ENCODE data around the gene SLC18B1. TPM values are rescaled to one million over a fixed set of nuclear protein-coding genes. Genes with fewer than 3 reads are reported as not detected.

SLC18B1 gene
- total RNA-seq (2022; extraction: Qiagen RNA extraction) = 4.1 to 5.8 TPM (median 4.6 TPM) in 5 replicates

DNA sequence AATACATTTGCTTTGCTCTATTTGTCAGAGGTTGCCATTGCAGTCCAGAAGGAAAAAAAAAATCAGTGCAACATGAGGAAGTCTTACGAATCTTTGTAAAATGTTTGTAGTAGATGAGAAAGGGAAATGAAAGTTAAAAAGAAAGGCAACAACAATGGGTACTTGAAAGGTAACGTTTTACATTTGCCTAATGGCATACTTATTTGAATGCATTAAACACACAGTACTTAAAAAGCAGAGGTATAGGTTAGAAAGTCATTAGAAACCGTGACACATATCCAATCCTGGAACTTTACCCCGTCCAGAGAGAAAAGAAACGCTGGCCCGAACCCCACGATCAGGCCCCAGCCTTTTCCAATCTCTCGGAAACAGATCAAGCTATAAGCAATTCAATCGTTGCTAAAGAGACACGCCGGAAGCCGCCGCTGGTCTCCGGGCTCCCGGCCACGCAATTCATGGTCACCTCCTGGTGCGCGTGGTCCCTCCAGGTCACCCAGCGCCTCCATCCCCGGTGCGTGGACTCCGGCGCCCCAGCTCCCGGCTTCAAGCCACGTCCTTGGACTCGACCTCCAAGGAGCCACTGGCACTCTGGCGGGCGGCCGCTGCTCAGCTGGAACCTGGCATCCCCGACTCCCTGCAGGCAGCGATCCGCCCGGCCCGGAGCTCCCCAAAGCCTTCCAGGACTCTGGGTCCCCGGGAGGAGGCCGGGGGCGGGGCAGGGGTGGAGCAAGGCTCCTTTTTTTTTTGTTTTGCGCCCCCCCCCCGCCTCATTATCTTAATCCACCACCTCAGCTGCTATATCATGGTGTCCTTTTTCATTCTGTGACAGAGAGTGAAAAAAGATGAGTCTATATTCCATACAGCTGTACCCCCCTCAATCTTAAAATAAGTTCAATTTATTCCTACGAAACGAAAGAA is at the start of gene SLC18B1:
Gene SLC18B1 (minus strand): TSS at position 687 of the 918 bp plus-strand sequence. CDS start 181 bp downstream, at position 506.

Other genes starting within 250 kb of the SLC18B1 start
- gene TAAR8, start 246.0 kb downstream of the SLC18B1 start, total RNA-seq (2022; extraction: Qiagen RNA extraction) = not detected in 5 replicates
- gene TAAR6, start 228.3 kb downstream of the SLC18B1 start, total RNA-seq (2022; extraction: Qiagen RNA extraction) = not detected in 5 replicates
- not detected in 5 replicates for gene TAAR5, start 208.9 kb downstream of the SLC18B1 start, total RNA-seq (2022; extraction: Qiagen RNA extraction)
- not detected in 5 replicates for gene TAAR2, start 174.4 kb downstream of the SLC18B1 start, total RNA-seq (2022; extraction: Qiagen RNA extraction)
- not detected in 5 replicates for gene TAAR1, start 139.5 kb downstream of the SLC18B1 start, total RNA-seq (2022; extraction: Qiagen RNA extraction)
- gene VNN1, start 84.6 kb downstream of the SLC18B1 start, total RNA-seq (2022; extraction: Qiagen RNA extraction) = 0.03 to 0.15 TPM (median 0.06 TPM) in 5 replicates
- not detected in 5 replicates for gene VNN2, start 40.7 kb downstream of the SLC18B1 start, total RNA-seq (2022; extraction: Qiagen RNA extraction)
- 1,647 to 2,092 TPM (median 1,919 TPM) in 5 replicates for gene RPS12, start 15.9 kb upstream of the SLC18B1 start, total RNA-seq (2022; extraction: Qiagen RNA extraction)